Prostate gland (tissue), 2 donors: ENCODE data around the gene ARL10.

Source experiments
- CTCF ChIP-seq, 4 experiments: fragments of 200-600 bp in 2 of 4; fragments of 450-650 bp in 2 of 4; sonication (generic) in 2 of 4; IDR thresholded peaks; 1 replicate in 3 of 4; 2 replicates in 1 of 4; pipeline ENCODE4 v1.5.1; 2016 to 2019; ENCODE audit warnings: antibody characterized with exemption in 4 of 4, mild to moderate bottlenecking in 2 of 4, moderate library complexity in 2 of 4
- POLR2A ChIP-seq: fragments of 450-650 bp; IDR thresholded peaks from one replicate; pipeline ENCODE4 v1.6.1; 2016; ENCODE audit warnings: antibody characterized with exemption, mild to moderate bottlenecking
- POLR2AphosphoS5 ChIP-seq: sonication (generic); formaldehyde crosslinking; IDR thresholded peaks from one replicate; pipeline ENCODE4 v1.6.1; 2017; ENCODE audit warnings: antibody characterized with exemption

- no peak for TF ChIP-seq CTCF (IDR thresholded peaks at IDR 0.05)
- TF ChIP-seq POLR2AphosphoS5 = no peak
- no peak for TF ChIP-seq POLR2A
Observed at GRCh38 chr5:176341325-176342157, 23.7 kb upstream of the ARL10 start.
